PFSK-1 (cell line): ENCODE measurements around the gene ZNF428.

Source experiments
- FOXP2 ChIP-seq: optimal IDR thresholded peaks from 2 replicates; pipeline ENCODE3; 2011; ENCODE audit warnings: borderline replicate concordance, control low read depth, inconsistent platforms; ENCODE audit not compliant: insufficient read depth; ENCODE audit errors: extremely low read length, extremely low read depth
- POLR2AphosphoS5 ChIP-seq: IDR thresholded peaks from 2 replicates; pipeline ENCODE4 v1.6.1; 2012; ENCODE audit warnings: low read depth, mild to moderate bottlenecking, control low read depth, low read length, moderate library complexity
- SIN3A ChIP-seq: IDR thresholded peaks from 2 replicates; pipeline ENCODE4 v1.6.1; 2012; ENCODE audit warnings: mild to moderate bottlenecking, low read length, moderate library complexity, borderline replicate concordance; ENCODE audit not compliant: insufficient read depth
- TAF1 ChIP-seq: IDR thresholded peaks from 2 replicates; pipeline ENCODE4 v1.6.1; 2012; ENCODE audit warnings: low read length, control low read depth, borderline replicate concordance; ENCODE audit not compliant: insufficient read depth
- TF ChIP-seq, protein P1 (sequence below), 2 experiments: IDR thresholded peaks; 2 replicates each; pipeline versions ENCODE4 v1.6.1 to v1.8.0; 2011 to 2012; ENCODE audit warnings: low read depth in 2 of 2, low read length in 2 of 2, control low read depth in 1 of 2, inconsistent platforms in 1 of 2, mild to moderate bottlenecking in 1 of 2, moderate library complexity in 1 of 2; ENCODE audit not compliant: insufficient read depth in 1 of 2

ZNF428 gene

DNA sequence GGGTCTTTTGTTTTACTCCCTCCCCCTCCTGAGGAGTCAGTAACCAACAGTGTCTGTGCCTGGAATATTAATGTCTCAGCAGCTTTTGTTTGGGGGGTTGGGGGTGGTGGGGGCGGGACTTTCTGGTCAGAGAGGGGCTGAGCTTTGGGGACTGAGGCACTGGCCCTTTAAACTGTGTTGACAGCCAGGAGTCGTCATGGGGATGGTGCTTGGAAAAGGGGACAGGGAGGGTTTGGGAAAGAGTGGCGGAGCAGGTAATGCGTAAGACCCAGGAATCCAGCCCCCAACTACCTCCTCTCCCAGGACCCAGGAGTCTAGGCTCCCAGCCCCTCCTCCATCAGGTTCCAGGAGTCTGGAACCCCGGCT, 15.1 kb upstream of the ZNF428 start:
- TF ChIP-seq POLR2AphosphoS5: no peak
- no peak for TF ChIP-seq FOXP2
- TF ChIP-seq SIN3A: no peak
- TF ChIP-seq, protein P1, sequence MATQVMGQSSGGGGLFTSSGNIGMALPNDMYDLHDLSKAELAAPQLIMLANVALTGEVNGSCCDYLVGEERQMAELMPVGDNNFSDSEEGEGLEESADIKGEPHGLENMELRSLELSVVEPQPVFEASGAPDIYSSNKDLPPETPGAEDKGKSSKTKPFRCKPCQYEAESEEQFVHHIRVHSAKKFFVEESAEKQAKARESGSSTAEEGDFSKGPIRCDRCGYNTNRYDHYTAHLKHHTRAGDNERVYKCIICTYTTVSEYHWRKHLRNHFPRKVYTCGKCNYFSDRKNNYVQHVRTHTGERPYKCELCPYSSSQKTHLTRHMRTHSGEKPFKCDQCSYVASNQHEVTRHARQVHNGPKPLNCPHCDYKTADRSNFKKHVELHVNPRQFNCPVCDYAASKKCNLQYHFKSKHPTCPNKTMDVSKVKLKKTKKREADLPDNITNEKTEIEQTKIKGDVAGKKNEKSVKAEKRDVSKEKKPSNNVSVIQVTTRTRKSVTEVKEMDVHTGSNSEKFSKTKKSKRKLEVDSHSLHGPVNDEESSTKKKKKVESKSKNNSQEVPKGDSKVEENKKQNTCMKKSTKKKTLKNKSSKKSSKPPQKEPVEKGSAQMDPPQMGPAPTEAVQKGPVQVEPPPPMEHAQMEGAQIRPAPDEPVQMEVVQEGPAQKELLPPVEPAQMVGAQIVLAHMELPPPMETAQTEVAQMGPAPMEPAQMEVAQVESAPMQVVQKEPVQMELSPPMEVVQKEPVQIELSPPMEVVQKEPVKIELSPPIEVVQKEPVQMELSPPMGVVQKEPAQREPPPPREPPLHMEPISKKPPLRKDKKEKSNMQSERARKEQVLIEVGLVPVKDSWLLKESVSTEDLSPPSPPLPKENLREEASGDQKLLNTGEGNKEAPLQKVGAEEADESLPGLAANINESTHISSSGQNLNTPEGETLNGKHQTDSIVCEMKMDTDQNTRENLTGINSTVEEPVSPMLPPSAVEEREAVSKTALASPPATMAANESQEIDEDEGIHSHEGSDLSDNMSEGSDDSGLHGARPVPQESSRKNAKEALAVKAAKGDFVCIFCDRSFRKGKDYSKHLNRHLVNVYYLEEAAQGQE (IDR thresholded peaks at IDR 0.05; ENCODE audit: insufficient read depth in 1 of 2, low read depth in 2 of 2, low read length in 2 of 2): no peak
- TF ChIP-seq TAF1: no peak

DNA sequence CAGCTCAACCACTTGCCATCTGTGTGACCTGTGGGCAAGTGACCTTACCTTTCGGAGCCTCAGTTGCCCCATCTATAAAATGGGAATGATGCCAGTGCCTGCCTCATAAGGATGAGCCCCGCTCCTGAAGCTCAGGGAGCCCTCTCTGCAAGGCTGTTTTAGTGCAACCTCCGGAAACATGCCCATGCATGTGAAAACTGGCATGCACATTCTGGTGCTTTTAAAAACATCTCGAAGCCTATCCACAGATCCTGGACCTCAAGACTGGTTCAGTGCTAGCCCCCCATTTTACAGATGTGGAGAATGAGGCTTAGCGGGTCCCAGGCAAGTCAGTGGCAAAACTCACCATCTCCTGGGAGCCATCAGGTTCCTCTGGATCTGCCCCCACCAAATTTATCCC, 14.6 kb upstream of the ZNF428 start:
- TF ChIP-seq SIN3A (no peak), TAF1 (no peak), FOXP2 (no peak), POLR2AphosphoS5 (no peak)
- TF ChIP-seq, protein P1 (IDR thresholded peaks at IDR 0.05; ENCODE audit: insufficient read depth in 1 of 2, low read depth in 2 of 2, low read length in 2 of 2): no peak

GRCh38 chr19:43633520-43633919, 14.1 kb upstream of the ZNF428 start:
- TF ChIP-seq, protein P1 (IDR thresholded peaks at IDR 0.05; ENCODE audit: insufficient read depth in 1 of 2, low read depth in 2 of 2, low read length in 2 of 2): no peak
- TF ChIP-seq SIN3A (no peak), TAF1 (no peak), POLR2AphosphoS5 (no peak), FOXP2 (no peak)

DNA sequence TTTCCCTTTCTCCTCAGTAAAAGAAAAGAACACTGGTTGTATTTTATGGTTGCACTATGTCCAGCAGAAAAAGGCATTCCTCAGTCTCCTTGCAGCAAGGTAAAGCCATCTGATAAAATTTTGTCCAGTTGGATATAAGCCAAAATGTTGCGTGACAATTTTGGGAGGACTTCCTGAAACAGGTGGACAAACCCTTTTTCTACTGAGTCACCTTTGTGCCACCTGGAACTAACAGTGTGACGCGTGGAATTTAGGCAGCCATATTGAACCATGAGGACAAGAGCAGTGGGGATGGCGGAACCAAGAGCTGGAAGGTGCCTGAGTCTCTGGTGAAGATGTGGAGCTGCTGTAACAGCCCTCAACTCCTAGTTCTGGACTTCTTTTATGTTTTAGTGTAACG, 12.1 kb upstream of the ZNF428 start:
- no peak for TF ChIP-seq POLR2AphosphoS5
- TF ChIP-seq, protein P1 (IDR thresholded peaks at IDR 0.05; ENCODE audit: insufficient read depth in 1 of 2, low read depth in 2 of 2, low read length in 2 of 2): no peak
- TF ChIP-seq FOXP2: no peak
- no peak for TF ChIP-seq SIN3A
- no peak for TF ChIP-seq TAF1

DNA sequence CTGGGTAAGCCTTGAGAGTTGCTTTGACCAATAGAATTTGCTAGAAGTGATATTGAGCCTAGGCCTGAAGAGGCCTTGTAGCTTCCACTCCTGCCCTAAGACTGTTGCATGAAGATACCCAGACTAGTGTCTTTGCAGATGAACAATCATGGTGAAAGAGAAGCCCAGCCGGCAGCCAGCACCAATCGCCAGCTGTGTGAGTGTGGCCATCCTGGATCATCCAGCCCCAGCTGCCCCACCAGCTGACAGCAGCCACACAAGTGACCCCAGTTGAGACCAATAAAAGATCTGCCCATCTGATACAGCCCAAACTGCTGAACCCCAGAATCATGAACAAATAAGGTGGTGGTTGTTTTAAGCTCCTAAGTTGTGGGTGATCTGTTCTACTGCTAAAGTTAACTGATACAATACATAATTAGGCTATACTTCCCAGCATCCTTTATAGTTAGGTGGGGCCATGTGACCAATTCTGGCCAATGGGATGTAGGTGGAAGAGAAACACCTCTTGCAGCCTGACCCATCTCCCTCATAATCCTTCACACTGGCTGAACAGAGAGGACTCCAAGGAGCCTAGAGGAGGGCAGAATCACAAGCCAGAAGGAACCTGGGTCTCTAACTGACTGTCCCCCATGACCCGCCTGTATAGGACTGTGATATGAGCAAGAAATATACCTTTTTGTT, 9.4 kb upstream of the ZNF428 start:
- TF ChIP-seq TAF1 (no peak), FOXP2 (no peak), SIN3A (no peak), POLR2AphosphoS5 (no peak)
- TF ChIP-seq, protein P1 (IDR thresholded peaks at IDR 0.05; ENCODE audit: insufficient read depth in 1 of 2, low read depth in 2 of 2, low read length in 2 of 2): no peak
